ENCODE measurements around the gene GPX2.
"Not testable (repeated sequence)": the region's sequence is repeated elsewhere in the genome, so short reads cannot be mapped to it uniquely, and the experiment has no call there.

GPX2 gene

GRCh38 chr14:64938972-64939816 lies 3.4 kb downstream of the GPX2 start:
- DNase-seq (ENCODE audit: low read depth): no peak

- no peak for DNase-seq (ENCODE audit: low read depth)
Observed at GRCh38 chr14:64937821-64938193, 4.7 kb downstream of the GPX2 start.

DNA sequence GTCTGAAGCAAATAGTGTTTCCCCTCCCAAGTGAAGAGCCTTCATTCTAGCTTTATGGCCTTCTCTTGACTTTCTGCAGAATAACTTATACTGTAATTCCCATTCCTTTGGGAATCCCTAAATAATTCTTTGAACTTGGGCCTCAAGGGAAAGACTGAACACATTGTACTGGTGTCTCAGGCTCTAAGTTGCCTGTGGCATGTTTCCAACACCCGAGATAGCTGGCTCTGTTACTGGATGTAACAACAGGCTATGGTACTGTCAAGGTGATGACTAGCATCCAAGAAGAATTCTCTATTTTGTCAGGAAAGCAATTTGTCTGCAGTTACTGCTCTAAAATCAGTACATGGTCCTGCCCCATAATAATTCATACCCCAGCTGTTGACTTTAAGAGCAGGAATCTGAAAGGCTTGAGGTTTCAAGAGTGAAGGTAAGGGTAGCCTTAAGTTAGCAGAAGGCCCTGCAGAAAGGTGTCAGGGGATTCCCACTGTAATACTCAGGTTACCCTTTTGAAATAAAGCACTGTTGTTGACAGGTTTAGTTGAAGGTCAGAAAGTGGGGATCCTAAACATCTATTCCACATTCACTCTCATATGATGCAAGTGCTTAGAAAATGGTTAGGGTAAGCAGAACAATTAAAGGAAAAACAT lies 5.2 kb downstream of the GPX2 start:
- no peak for DNase-seq (ENCODE audit: low read depth)

GRCh38 chr14:64935508-64935907 lies 7.0 kb downstream of the GPX2 start:
- DNase-seq (ENCODE audit: low read depth): no peak

DNA sequence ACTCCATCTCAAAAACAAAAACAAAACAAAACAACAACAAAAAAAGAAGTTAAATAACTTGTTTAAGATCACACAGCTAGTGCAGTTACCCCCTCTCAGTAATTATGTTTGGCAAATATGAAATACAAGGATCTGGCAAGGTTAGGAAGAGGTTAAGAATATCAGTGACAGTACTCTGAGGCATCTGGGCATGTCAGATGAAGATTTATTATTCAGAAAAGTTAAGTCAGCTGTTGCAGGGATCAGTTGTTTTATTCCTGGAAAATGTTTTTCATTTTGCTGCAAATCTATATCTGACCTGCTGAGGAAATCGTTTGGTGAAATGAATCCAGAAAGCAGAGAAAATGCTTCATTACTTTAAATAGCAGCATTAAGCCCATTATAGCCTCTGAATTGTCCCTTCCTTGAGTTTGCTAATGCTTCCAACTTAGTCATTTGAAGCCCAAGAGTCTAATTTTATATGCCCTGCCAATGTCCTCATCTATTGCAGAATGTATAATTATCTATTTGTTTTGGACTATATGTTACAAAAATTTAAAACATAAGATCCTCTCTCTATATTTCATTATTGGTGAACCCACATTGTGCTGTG lies 8.1 kb downstream of the GPX2 start:
- no peak for DNase-seq (ENCODE audit: low read depth)

DNA sequence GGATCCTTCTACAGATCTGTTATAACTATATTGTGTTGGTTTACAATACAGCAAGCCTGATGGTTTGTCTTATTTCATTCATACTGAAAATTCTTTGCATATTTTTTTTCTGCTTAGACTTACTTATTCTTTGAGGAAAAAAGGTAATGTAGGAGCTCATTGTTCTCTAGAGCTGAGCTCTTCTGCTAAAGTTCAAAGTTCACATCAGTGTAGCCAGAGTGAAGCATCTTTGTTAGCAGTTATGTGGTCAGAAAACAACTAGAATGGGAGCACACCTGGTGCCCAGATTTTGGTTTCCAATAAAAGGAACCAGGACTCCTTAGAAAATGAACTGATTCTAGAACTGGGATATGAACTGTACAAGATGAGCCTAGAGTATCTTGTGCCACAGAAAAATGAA lies 10.3 kb downstream of the GPX2 start:
- DNase-seq (ENCODE audit: low read depth): no peak

DNA sequence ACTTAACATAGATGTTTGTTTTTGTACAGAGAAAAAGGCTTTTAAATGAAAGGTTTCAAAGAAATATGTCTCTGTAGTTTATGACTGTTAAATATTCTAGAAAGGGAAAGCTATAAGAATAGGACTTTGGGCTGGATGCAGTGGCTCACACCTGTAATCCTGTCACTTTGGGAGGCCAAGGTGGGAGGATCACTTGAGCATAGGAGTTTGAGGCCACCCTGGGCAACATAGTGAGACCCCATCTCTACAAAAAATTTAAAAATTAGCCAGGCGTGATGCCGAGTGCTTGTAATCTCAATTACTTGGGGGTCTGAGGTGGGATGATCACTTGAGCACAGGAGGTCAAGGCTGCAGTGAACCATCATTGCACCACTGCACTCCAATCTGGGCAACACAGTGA lies 11.4 kb downstream of the GPX2 start:
- no peak for DNase-seq (ENCODE audit: low read depth)

- no peak for DNase-seq (ENCODE audit: low read depth)
Observed at GRCh38 chr14:64930085-64930843, 12.3 kb downstream of the GPX2 start.

- DNase-seq (ENCODE audit: low read depth): no peak
Observed at GRCh38 chr14:64929014-64929359, 13.6 kb downstream of the GPX2 start.

DNA sequence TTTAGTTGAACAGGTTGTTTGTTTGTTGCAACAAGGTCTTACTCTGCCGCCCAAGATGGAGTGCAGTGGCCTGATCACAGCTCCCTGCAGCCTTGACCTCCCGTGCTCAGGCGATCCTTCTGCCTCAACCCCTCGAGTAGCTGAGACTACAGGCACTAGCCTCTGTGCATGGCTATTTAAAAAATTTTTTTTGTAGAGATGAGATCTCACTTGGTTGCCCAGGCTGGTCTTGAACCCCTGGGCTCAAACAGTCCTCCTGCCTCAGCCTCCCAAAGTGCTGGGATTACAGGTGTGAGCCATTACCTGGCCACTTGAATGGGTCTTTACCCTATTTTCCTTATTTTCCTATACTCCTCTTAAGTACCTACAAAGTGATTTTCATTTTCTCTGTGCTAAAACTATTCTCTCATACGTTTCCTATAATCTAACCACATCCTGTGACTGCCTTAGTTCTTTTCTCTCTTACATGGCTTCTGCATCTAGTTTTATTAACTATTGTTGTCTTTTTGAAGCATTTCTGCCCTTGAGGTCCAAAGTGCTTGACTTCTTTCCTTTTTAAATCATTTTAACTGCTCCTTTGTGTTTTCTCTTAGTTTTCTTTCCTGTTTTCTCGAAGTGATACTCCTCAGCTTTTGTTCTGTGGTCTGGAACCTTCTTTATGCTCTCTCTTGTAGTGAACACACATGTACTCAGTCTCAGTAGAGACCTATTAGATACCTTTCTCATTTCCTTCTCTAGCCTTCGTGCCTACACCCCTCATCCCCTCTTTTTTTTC lies 14.1 kb downstream of the GPX2 start:
- DNase-seq (ENCODE audit: low read depth): no peak

DNA sequence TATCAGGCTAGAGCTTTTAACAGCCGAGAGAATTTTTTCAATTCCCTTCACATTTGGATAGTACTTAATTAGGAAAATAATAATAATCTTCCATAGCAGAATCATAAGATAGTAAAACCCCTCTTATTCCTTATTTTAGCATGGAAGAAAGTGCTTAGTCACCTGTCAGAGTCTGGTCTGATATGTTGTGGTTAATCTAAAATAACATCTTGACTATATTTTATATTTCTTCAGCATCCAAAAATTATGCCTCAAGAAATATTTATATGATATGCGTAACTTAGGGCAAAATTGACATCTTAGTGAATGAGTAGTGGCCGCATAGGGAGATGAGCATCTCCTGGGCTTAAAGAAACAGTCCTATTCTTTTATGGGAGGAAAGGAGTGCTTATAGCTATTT lies 15.5 kb downstream of the GPX2 start:
- no peak for DNase-seq (ENCODE audit: low read depth)

GRCh38 chr14:64926398-64926995 lies 16.0 kb downstream of the GPX2 start:
- no peak for DNase-seq (ENCODE audit: low read depth)

DNA sequence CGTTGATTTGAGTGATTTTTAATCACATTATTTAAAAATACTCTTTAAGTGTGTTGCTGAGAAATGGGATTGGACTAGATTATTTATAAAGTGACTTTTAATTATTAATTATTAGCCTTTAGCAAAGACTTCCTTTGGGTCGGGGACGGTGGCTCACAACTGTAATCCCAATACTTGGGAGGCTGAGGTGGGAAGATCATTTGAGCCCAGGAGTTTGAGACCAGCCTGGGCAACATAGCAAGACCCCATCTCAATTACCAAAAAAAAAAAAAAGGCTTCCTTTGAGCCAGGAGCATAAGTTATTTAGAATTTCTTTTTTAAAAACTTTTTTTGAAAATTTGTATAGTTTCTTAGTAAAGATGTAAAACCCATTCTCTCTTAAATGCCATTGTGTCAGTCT lies 19.5 kb downstream of the GPX2 start:
- no peak for DNase-seq (ENCODE audit: low read depth)

GRCh38 chr14:64920465-64920864 lies 22.1 kb downstream of the GPX2 start:
- no peak for DNase-seq (ENCODE audit: low read depth)

- DNase-seq (ENCODE audit: low read depth): no peak
Observed at GRCh38 chr14:64919618-64920017, 22.9 kb downstream of the GPX2 start.

GRCh38 chr14:64919215-64919614 lies 23.3 kb downstream of the GPX2 start:
- DNase-seq (ENCODE audit: low read depth): no peak

DNA sequence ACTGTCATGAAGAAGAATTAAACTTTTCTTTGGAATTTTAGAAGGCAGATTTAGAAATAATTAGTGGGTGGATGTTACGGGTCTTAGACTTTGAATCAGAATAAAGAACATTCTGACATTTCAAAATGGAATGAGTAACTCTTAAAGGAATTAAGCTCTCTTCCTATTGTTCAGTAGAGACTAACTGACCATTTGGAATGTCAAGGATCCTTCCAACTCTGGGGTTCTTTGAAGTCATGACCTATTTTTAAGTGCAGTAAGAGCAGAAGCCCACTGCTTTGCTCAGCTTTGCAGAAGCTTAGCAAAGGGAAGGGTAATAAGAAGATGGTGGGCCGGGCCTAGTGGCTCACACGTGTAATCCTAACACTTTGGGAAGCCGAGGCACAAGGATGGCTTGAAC lies 24.3 kb downstream of the GPX2 start:
- DNase-seq (ENCODE audit: low read depth): no peak

GRCh38 chr14:64915797-64916196 lies 26.7 kb downstream of the GPX2 start:
- no peak for DNase-seq (ENCODE audit: low read depth)

GRCh38 chr14:64915029-64915424 lies 27.5 kb downstream of the GPX2 start:
- DNase-seq (ENCODE audit: low read depth): no peak

GRCh38 chr14:64914237-64915028 lies 28.1 kb downstream of the GPX2 start, which contains the start of gene CHURC1:
Gene CHURC1, plus strand, starts transcription at chr14:64914455. Its CDS starts 41 bp downstream, at chr14:64914496.
- peak; percentile 94 for DNase-seq (ENCODE audit: low read depth)

GRCh38 chr14:64913477-64913876 lies 29.1 kb downstream of the GPX2 start:
- DNase-seq (ENCODE audit: low read depth): not testable (repeated sequence)

Measured in CMK (cell line).